Right ventricle myocardium superior (tissue), 1 donor: ENCODE results near the gene DOP1A. TPM values are rescaled to one million over a fixed set of nuclear protein-coding genes. Genes with fewer than 3 reads are reported as not detected.

Source experiments
- ATAC-seq: fragments of 200-7000 bp; cut with Tn5 transposase; one replicate; pipeline ENCODE4 v1.9.1; 2020; ENCODE audit warnings: mild to moderate bottlenecking; ENCODE audit not compliant: poor library complexity
- DNase-seq: peaks from one replicate; pipeline ENCODE4 v3.0.0-alpha.2; 2020
- intact Hi-C: fragments of 100-400 bp; cut with DNase I; formaldehyde crosslinking; loops from one replicate; pipeline ENCODE4 v1.11.2; 2022
- total RNA-seq: library from RNA; stranded (reverse); fragmentation: NEBNext Ultra II Directional; extraction: Animal tissue kit (Norgen Biotek cat#: 25700); gene quantifications from one replicate; pipeline ENCODE4 v1.2.1, GENCODE V29; 2021
- donor health status: DM: no; HTN: yes; CAD: no; lungs with severe emphysema.

The DOP1A gene
- total RNA-seq, 1 donor from 2014 or later = 13.0 TPM

- intact Hi-C loops = no loop called here
- DNase-seq (no peak), ATAC-seq (no peak)
Observed at GRCh38 chr6:83071023-83071422, 3.6 kb downstream of the DOP1A start.

GRCh38 chr6:83071707-83072106, 4.2 kb downstream of the DOP1A start:
- DNase-seq (no peak), ATAC-seq (no peak)
- intact Hi-C loops = no loop called here

GRCh38 chr6:83072726-83073125, 5.3 kb downstream of the DOP1A start:
- no peak for ATAC-seq
- no peak for DNase-seq
- intact Hi-C loops = no loop called here

DNA sequence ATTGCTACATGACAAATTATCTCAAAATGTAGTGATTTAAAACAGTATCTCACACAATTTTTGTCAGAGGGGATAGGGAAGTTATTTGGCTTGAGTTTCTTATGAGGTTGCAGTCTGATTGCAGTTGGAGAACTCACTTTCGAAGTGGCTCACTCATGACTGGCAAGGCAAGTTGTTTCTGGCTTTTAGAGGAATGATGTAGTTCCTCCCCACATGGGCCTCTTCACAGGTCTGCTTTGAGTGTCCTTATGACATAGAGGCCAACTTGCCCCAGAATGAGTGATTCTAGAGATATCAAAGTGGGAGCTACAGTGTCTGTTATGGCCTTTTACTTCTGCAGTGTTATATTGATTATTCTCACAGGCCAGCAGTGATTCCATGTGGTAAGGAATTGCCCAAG, 6.1 kb downstream of the DOP1A start:
- intact Hi-C loops = no loop called here
- DNase-seq (no peak), ATAC-seq (no peak)

GRCh38 chr6:83083476-83083875, 16.0 kb downstream of the DOP1A start:
- intact Hi-C loops = no loop called here
- DNase-seq (no peak), ATAC-seq (no peak)

GRCh38 chr6:83086751-83087150, 19.3 kb downstream of the DOP1A start:
- intact Hi-C loops = no loop called here

DNA sequence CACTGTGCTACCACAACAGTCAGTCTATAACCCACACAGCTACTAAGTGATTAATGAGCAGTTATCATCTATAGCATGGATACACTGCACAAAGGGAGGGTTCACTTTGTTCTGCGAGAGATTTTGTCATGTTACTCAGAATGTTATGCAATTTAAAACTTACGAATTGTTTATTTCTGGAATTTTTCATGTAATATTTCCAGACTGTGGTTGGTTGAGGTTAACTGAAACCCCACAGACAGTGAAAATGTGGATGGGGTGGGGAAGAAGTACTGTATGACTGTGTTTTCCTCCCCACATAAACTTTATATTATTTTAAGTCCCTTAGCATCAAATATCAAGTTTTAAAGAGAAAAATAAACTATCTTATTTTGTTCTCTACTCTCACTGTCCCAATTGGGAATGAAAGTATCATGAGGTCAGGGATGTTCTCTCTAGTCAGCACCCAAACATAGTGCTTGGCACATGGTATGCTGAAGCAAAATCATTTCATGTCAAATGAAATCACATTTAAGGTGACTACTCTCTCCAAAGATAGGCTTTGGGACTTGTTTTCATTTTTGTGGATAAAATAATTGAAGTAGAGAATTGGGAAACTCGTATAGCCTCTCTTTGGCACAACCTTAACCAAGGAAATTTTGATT, 25.4 kb downstream of the DOP1A start:
- intact Hi-C loops = no loop called here
- no peak for ATAC-seq
- no peak for DNase-seq

More at GRCh38 chr6:83086751-83087150, 19.3 kb downstream of the DOP1A start:
- DNase-seq = no peak
- no peak for ATAC-seq

- no peak for DNase-seq
- ATAC-seq = no peak
- intact Hi-C loops = no loop called here
Observed at GRCh38 chr6:83096791-83097190, 29.3 kb downstream of the DOP1A start.

GRCh38 chr6:83097204-83097603, 29.7 kb downstream of the DOP1A start:
- ATAC-seq = no peak
- intact Hi-C loops = no loop called here
- DNase-seq = no peak

GRCh38 chr6:83097675-83098074, 30.2 kb downstream of the DOP1A start:
- DNase-seq = no peak
- intact Hi-C loops = no loop called here
- ATAC-seq = no peak

DNA sequence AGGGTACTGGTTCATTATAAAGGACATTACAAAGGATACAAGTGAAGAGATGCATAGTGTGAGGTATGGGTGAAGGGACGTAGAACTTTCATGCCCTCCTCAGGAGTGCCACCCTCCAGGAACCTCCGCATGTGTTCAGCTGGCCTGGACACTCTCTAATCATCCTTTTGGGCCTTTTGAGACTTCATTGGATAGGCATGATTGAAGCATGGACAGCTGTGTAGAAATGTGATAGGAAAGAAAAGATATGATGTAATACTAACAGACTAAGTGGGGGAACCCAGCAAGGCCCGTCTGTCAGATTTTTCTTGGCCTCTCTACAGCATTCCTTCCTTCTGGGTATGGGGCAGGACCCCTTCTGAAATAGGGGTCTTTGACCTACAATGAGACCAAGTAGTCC, 31.1 kb downstream of the DOP1A start:
- intact Hi-C loops = no loop called here
- ATAC-seq (no peak), DNase-seq (no peak)

- ATAC-seq (no peak), DNase-seq (no peak)
- intact Hi-C loops = no loop called here
Observed at GRCh38 chr6:83108378-83108777, 40.9 kb downstream of the DOP1A start.

GRCh38 chr6:83113258-83113657, 45.8 kb downstream of the DOP1A start:
- no peak for ATAC-seq
- no peak for DNase-seq
- intact Hi-C loops = no loop called here

- ATAC-seq (peak; percentile 53), DNase-seq (no peak)
- intact Hi-C loops = no loop called here
Observed at GRCh38 chr6:83114164-83114563, 46.7 kb downstream of the DOP1A start.

DNA sequence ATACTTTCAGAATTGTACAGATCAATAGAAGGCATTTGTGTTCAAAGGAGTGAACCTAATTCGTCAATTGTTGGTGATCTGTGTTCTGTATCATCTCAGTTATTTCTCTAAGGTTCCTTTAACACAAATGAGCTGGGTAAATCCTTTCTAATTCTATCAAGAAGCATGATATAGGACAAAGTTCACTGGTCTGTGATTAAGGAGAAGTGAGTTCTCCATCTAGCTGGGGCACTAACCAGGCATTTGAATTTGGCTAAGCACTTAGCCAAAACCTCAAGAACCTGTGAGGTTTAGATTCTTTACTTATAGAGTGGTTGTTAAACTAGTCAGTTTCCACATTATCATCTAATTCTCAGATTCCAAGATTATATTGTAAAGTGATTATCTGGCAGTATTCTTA, 50.3 kb downstream of the DOP1A start:
- intact Hi-C loops = no loop called here
- ATAC-seq = no peak
- no peak for DNase-seq

DNA sequence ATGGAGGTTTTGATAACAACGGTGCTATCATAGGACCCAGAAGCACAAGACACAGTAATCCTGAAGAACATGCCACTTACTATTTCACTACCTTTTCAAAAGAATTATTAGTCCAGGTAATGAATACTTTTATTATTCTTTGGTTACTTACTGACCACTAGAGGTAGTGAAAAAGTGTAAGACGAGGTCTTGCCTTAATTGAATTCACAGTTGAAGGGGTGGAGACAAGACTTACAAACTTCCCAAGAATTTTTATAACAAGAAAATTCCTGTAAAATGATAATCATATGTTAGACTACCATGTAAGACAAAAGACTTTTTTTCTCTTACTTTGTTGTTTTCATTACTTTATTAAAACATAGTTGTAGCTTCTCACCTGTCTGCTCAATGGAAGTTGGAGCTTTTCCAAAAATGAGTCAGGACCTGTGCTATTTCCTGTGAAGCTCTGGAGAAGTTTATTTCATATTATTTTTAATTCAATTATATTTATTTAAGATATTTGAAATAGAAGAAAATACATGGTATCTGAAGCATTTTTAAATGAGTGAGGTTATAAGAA, 52.4 kb downstream of the DOP1A start:
- ATAC-seq = no peak
- intact Hi-C loops = no loop called here
- DNase-seq = no peak

DNA sequence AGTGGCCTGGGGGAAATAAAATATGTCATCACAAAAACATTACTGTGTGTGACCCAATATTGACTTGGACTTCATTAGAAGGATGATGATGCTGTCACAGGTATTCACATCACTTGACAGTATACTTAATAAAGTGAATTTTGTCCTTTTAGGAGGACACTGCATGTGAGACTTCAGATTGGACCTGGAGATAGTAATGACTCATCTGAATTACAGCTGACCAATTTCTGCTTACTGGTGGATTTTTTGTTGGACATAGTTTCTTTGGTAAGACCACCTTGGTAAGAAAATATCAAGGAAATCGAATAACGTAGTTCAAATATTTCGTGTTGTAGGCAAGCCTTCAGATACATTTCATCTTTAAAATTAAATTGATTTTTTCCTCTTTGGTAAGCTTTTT, 57.1 kb downstream of the DOP1A start:
- ATAC-seq (no peak), DNase-seq (no peak)
- intact Hi-C loops = no loop called here

- DNase-seq (no peak), ATAC-seq (no peak)
- intact Hi-C loops = no loop called here
Observed at GRCh38 chr6:83125425-83125824, 58.0 kb downstream of the DOP1A start.

DNA sequence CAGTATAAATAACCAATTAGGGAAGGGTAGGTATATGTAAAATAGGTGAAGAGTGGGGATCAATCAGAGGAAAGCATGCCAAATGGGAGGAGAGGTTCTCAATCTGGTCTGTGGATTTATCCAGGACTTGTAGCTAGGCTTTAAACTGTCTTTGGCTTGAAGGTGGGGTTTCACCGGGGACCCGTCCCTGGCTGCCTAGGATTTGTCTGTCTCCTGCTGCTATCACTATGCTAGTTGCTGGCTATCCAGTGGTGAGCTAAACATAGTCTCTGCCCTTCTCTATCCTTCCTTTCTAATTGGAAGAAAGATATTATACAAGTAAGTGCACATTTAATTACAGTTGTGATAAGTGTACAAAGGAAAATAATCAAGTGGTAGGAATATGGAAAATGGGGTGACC, 58.8 kb downstream of the DOP1A start:
- intact Hi-C loops = no loop called here
- DNase-seq = no peak
- ATAC-seq = no peak

GRCh38 chr6:83126807-83127206, 59.3 kb downstream of the DOP1A start:
- ATAC-seq = no peak
- DNase-seq = no peak
- intact Hi-C loops = no loop called here

DNA sequence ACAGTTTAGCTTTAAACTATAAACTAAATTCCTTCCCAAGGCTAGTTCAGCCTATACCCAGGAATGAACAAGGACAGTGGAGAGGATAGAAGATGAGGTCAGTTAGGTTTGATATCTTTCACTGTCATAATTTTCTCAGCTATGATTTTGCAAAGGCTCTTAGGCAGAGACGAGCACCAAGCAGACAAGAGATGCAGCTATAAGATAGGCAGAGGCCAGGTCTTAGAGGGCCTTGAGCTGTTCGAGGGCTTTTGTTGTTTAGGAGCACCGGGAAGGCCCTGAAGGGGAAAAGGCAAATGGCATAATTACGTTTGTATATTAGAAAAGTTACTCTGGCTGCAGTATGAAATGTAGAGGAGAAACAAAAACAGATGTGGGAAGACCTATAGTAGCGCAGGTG, 59.8 kb downstream of the DOP1A start:
- ATAC-seq (no peak), DNase-seq (no peak)
- intact Hi-C loops = no loop called here
